HL-60/S4 treated with retinoic acid at 250 ng/mL for 4 days and 3 days (cell line): ENCODE measurements around the gene PCDHGB7.
"Not testable (repeated sequence)": the region's sequence is repeated elsewhere in the genome, so short reads cannot be mapped to it uniquely, and the experiment has no call there.

ENCODE experiments used
- in situ Hi-C: fragments of 300-500 bp; cut with MboI; formaldehyde crosslinking; loops from 2 replicates; pipeline ENCODE4 v1.7.0; 2022; ENCODE audit warnings: low sequenced_read_pairs

The PCDHGB7 gene

DNA sequence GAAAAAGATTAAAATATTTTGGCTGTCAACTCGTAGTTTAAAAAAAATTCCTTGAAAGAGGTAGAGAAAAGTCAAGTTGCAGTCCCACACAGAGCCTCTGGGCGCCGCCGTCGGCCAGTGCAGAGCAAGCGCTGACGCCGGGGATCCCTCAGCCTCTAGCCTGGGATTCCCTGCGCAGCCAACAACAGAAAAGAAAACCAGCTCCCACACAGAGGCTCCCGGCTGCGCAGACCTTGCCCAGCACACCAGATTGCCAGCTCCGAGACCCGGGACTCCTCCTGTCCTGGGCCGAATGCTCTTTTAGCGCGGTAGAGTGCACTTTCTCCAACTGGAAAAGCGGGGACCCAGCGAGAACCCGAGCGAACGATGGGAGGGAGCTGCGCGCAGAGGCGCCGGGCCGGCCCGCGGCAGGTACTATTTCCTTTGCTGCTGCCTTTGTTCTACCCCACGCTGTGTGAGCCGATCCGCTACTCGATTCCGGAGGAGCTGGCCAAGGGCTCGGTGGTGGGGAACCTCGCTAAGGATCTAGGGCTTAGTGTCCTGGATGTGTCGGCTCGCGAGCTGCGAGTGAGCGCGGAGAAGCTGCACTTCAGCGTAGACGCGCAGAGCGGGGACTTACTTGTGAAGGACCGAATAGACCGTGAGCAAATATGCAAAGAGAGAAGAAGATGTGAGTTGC is at the start of gene PCDHGB7:
TSS of gene PCDHGB7 (plus strand) at position 184 of the 679 bp plus-strand sequence. CDS start at position 367, 183 bp downstream.
- in situ Hi-C loops: not testable (repeated sequence)

DNA sequence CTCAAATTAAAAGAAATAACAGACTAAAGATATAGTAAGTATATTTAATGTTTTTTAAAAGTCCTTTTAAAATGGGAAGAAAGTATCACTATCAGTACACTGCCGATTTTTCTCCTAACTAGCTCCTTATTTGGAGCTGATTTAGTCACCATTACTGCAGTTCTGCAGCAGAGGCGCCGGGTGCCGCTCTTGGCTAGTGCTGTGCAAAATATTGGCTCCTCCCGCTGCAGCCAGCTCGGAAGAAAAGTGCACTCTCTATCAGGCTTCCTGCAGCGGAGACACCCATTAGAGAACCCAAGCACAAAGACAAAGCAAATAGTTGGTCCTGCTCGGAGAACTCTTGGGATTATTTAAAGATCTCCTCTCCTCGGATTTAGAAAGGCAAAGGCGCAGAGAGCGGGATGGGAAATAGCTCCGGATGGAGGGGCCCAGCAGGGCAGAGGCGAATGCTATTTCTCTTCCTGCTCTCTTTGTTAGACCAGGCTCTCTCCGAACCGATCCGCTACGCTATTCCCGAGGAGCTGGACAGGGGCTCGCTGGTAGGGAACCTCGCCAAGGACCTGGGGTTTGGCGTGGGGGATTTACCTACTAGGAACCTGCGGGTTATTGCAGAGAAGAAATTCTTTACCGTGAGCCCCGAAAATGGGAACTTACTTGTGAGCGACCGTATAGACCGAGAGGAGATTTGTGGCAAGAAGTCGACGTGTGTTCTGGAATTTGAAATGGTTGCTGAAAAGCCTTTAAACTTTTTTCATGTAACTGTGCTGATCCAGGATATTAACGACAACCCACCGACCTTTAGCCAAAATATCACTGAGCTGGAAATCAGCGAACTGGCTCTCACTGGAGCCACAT is 47.3 kb upstream of the PCDHGB7 start, which contains the start of gene PCDHGB3:
TSS of gene PCDHGB3 (plus strand) at position 249 of the 855 bp plus-strand sequence. CDS start at position 402, 153 bp downstream.
- in situ Hi-C loops: no loop called here

GRCh38 chr5:141371572-141372475 is 45.7 kb upstream of the PCDHGB7 start:
- in situ Hi-C loops: no loop called here

DNA sequence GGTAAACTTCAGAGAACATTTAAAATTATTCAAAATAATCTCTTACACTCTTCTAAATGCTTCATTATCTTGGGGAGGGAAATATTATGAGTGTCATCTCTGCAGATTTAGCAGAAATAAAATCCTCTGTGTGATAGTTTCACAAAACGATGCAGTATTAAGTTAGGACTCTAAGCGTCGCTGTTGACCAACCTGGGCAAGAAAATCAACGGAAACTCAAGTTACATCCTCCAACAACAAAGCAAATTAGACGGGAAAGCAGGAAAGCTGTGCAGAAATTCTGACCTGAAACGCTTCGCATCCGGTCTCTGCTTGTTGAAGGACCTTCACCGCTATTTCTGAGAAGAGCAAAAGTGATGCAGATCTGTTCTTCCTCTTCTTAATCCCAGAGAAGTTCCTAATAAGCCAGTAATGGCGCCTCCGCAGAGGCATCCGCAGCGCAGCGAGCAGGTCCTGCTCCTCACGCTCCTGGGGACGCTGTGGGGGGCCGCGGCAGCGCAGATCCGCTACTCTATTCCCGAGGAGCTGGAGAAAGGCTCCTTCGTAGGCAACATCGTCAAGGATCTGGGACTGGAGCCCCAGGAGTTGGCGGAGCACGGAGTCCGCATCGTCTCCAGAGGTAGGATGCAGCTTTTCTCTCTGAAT is 43.7 kb upstream of the PCDHGB7 start, which contains the start of gene PCDHGA6:
TSS of gene PCDHGA6 (plus strand) at position 219 of the 645 bp plus-strand sequence. CDS start at position 412, 193 bp downstream.
- in situ Hi-C loops: no loop called here

DNA sequence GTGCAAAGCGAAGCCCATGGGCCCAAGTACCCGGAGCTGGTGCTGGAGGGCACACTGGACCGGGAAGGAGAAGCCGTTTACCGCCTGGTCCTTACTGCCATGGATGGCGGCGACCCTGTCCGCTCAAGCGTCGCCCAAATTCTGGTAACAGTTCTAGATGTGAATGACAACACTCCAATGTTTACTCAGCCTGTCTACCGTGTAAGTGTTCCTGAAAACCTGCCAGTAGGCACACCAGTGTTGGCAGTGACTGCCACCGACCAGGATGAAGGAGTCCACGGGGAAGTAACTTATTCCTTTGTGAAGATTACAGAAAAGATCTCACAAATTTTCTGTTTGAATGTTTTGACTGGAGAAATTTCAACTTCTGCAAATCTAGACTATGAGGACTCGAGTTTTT is 42.9 kb upstream of the PCDHGB7 start:
- in situ Hi-C loops: no loop called here

DNA sequence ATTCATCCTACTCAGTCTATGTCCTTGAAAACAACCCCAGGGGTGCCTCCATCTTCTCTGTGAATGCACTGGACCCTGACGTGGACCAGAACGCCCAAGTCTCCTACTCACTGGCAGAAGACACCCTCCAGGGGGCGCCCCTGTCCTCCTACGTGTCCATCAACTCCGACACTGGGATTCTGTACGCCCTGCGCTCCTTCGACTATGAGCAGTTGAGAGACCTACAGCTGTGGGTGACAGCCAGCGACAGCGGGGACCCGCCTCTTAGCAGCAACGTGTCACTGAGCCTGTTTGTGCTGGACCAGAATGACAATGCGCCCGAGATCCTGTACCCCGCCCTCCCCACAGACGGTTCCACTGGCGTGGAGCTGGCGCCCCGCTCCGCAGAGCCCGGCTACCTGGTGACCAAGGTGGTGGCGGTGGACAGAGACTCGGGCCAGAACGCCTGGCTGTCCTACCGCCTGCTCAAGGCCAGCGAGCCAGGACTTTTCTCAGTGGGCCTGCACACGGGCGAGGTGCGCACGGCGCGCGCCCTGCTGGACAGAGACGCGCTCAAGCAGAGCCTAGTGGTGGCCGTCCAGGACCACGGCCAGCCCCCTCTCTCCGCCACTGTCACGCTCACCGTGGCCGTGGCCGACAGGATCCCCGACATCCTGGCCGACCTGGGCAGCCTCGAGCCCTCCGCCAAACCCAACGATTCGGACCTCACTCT is 41.9 kb upstream of the PCDHGB7 start:
- in situ Hi-C loops: not testable (repeated sequence)

DNA sequence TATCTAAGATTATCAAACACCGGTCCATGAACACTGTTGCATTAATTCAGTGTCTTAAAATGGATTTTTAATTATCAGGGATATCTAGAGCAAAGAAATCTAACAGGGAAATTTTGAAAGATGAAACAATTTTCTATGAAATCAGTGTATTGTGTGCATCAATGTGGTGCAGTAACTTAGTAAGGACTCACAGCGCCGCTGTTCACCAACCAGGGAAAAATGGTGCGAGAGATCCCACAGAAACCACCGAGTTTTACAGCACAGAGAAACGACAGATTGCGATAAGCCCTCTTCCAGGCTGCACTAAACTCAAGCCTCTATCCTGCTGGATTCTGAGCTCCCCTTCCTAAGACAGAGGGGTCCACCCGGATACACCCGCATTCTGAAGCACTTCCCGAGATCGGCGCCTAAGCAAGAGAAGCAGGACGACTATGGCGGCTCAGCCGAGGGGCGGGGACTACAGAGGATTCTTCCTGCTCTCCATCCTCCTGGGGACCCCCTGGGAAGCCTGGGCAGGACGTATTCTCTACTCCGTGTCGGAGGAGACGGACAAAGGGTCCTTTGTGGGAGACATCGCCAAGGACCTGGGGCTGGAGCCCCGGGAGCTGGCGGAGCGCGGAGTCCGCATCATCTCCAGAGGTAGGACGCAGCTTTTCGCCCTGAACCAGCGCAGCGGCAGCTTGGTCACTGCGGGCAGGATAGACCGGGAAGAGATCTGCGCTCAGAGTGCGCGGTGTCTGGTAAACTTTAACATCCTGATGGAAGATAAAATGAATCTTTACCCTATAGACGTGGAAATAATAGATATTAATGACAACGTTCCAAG is 34.8 kb upstream of the PCDHGB7 start, which contains the start of gene PCDHGA7:
TSS of gene PCDHGA7 (plus strand) at position 274 of the 826 bp plus-strand sequence. CDS start at position 432, 158 bp downstream.
- in situ Hi-C loops: no loop called here

DNA sequence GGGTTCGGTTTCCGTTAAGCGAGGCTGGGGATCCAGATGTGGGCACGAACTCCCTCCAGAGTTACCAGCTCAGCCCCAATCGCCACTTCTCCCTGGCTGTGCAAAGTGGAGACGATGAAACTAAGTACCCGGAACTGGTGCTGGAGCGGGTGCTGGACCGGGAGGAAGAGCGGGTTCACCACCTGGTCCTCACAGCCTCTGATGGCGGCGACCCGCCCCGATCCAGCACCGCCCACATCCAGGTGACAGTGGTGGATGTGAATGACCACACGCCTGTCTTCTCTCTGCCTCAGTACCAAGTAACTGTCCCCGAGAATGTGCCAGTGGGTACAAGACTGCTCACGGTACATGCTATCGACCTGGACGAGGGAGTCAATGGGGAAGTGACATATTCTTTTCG is 34.1 kb upstream of the PCDHGB7 start:
- in situ Hi-C loops: no loop called here

GRCh38 chr5:141384471-141385267 is 32.8 kb upstream of the PCDHGB7 start:
- in situ Hi-C loops: no loop called here

GRCh38 chr5:141387557-141388311 is 29.7 kb upstream of the PCDHGB7 start, which contains the start of gene PCDHGB4:
PCDHGB4 (plus strand) TSS chr5:141387698; CDS start chr5:141387885, 187 bp downstream.
- in situ Hi-C loops: not testable (repeated sequence)

GRCh38 chr5:141388661-141389060 is 28.8 kb upstream of the PCDHGB7 start:
- in situ Hi-C loops: no loop called here

DNA sequence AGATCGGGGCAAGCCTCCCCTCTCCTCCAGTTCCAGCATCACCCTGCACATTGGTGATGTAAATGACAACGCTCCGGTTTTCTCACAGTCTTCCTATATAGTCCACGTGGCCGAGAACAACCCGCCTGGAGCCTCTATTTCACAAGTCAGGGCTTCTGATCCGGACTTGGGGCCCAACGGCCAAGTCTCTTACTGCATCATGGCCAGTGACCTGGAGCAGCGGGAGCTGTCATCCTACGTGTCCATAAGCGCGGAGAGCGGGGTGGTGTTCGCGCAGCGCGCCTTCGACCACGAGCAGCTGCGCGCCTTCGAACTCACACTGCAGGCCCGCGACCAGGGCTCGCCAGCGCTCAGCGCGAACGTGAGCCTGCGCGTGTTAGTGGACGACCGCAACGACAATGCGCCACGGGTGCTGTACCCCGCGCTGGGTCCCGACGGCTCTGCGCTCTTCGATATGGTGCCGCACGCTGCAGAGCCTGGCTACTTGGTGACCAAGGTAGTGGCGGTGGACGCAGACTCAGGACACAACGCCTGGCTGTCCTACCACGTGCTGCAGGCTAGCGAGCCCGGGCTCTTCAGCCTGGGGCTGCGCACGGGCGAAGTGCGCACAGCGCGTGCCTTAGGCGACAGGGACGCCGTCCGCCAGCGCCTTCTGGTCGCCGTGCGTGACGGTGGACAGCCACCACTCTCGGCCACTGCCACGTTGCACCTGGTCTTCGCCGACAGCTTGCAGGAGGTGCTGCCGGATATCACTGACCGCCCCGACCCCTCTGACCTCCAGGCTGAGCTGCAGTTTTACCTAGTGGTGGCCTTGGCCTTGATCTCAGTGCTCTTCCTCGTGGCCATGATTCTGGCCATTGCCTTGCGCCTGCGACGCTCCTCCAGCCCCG is 28.1 kb upstream of the PCDHGB7 start:
- in situ Hi-C loops: no loop called here

DNA sequence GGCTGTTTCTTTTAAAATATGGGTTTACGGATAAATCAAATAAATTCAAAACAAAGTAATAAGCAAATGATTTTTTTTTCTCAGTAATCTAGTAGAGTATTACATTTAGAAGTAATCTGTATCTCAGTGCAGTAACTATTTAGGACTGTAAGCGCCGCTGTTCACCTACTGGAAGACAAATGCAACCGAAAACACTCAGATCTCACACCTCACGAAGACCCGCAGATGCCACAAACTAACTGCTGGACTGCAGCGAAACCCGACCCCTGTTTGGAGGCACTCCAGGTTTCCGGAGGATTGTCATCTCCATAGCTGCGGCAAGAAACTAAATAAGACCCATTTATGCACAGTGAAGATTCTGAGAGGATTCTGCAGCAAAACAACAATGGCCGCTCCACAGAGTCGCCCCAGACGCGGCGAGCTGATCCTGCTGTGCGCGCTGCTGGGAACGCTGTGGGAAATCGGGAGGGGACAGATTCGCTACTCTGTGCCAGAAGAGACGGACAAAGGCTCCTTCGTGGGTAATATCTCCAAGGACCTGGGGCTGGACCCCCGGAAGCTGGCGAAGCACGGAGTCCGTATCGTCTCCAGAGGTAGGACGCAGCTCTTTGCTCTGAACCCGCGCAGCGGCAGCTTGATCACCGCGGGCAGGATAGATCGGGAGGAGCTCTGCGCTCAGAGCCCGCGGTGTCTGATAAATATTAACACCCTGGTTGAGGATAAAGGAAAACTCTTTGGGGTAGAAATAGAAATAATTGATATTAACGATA is 24.9 kb upstream of the PCDHGB7 start, which contains the start of gene PCDHGA8:
TSS of gene PCDHGA8 (plus strand) at position 205 of the 770 bp plus-strand sequence. CDS start at position 386, 181 bp downstream.
- in situ Hi-C loops: no loop called here

DNA sequence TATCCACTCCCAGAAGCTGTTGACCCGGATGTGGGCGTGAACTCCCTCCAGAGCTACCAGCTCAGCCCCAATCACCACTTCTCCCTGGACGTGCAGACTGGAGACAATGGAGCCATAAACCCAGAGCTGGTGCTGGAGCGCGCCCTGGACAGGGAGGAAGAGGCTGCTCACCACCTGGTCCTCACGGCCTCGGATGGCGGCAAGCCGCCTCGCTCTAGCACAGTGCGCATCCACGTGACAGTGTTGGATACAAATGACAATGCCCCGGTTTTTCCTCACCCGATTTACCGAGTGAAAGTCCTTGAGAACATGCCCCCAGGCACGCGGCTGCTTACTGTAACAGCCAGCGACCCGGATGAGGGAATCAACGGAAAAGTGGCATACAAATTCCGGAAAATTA is 24.2 kb upstream of the PCDHGB7 start:
- in situ Hi-C loops: no loop called here
